Superior temporal gyrus (tissue), 1 donor: ENCODE data around the gene TCTA.

Experiments used
- DNase-seq: peaks from one replicate; pipeline ENCODE4 v3.0.0-alpha.2; 2016; ENCODE audit errors: extremely low spot score

Gene TCTA

GRCh38 chr3:49460956-49461355 is 48.7 kb downstream of the TCTA start:
- no peak for DNase-seq

GRCh38 chr3:49461443-49462171 is 49.4 kb downstream of the TCTA start:
- no peak for DNase-seq

GRCh38 chr3:49462222-49462621 is 50.0 kb downstream of the TCTA start:
- no peak for DNase-seq

- DNase-seq, result peak; percentile 58
Observed at GRCh38 chr3:49465270-49466034, 53.2 kb downstream of the TCTA start.
